Mesendoderm (in vitro differentiated cells): ENCODE measurements around the gene WWC1.

Experiments used
- DNase-seq: peaks from one replicate; pipeline ENCODE4 v3.0.0; 2013
- H2AK5ac ChIP-seq: 2 replicates; pipeline ENCODE4 v1.6.1; 2013; ENCODE audit warnings: low read length, inconsistent platforms
- H2BK120ac ChIP-seq: 2 replicates; pipeline ENCODE4 v1.6.1; 2013; ENCODE audit warnings: low read depth, mild to moderate bottlenecking, low read length, moderate library complexity, mixed read lengths
- H2BK15ac ChIP-seq: replicated peaks from 2 replicates; pipeline ENCODE4 v1.6.1; 2013; ENCODE audit warnings: low read depth, mild to moderate bottlenecking, moderate library complexity
- H2BK5ac ChIP-seq: 2 replicates; pipeline ENCODE4 v1.6.1; 2013; ENCODE audit warnings: low read length, inconsistent platforms
- H3K18ac ChIP-seq: 2 replicates; pipeline ENCODE4 v1.6.1; 2013; ENCODE audit warnings: mild to moderate bottlenecking, low read length, mixed read lengths
- H3K23ac ChIP-seq: one replicate; pipeline ENCODE4 v1.6.1; 2013; ENCODE audit warnings: low read length
- H3K27ac ChIP-seq: 2 replicates; pipeline ENCODE4 v1.5.1; 2013; ENCODE audit warnings: low read depth, mild to moderate bottlenecking, inconsistent platforms, low read length, moderate library complexity
- H3K27me3 ChIP-seq: 2 replicates; pipeline ENCODE4 v1.6.1; 2013; ENCODE audit warnings: low read length, control low read depth, mild to moderate bottlenecking, inconsistent platforms; ENCODE audit not compliant: insufficient read depth, poor library complexity
- H3K36me3 ChIP-seq: 2 replicates; pipeline ENCODE4 v1.6.1; 2013; ENCODE audit warnings: low read length, inconsistent platforms; ENCODE audit not compliant: control insufficient read depth, insufficient read depth
- H3K4ac ChIP-seq: one replicate; pipeline ENCODE4 v1.6.1; 2013; ENCODE audit warnings: low read depth, mild to moderate bottlenecking, low read length, moderate library complexity
- H3K4me1 ChIP-seq: 2 replicates; pipeline ENCODE4 v1.6.1; 2013; ENCODE audit warnings: low read depth, low read length, inconsistent platforms; ENCODE audit not compliant: control insufficient read depth
- H3K4me2 ChIP-seq: 2 replicates; pipeline ENCODE4 v1.6.1; 2013; ENCODE audit warnings: low read length
- H3K4me3 ChIP-seq: 2 replicates; pipeline ENCODE4 v1.5.1; 2013; ENCODE audit warnings: mild to moderate bottlenecking, low read length
- H3K56ac ChIP-seq: one replicate; pipeline ENCODE4 v1.6.1; 2013; ENCODE audit warnings: low read length
- H3K79me1 ChIP-seq: 2 replicates; pipeline ENCODE4 v1.6.1; 2013; ENCODE audit warnings: low read length, inconsistent platforms
- H3K79me2 ChIP-seq: 2 replicates; pipeline ENCODE4 v1.6.1; 2013; ENCODE audit warnings: mild to moderate bottlenecking, low read length; ENCODE audit not compliant: control insufficient read depth, insufficient read depth
- H3K9ac ChIP-seq: 2 replicates; pipeline ENCODE4 v1.6.1; 2013; ENCODE audit warnings: low read length, inconsistent platforms
- H4K5ac ChIP-seq: one replicate; pipeline ENCODE4 v1.6.1; 2013; ENCODE audit warnings: low read length
- H4K8ac ChIP-seq: one replicate; pipeline ENCODE4 v1.6.1; 2013; ENCODE audit warnings: low read depth, mild to moderate bottlenecking, control low read depth, low read length, moderate library complexity
- WGBS: extraction: QIAGEN DNeasy Blood & Tissue Kit; methylation state at CpG from one replicate; pipeline ENCODE4 v1.1.7; 2013; ENCODE audit warnings: low lambda C conversion rate, missing lambda C conversion rate; ENCODE audit not compliant: insufficient coverage; ENCODE audit errors: extremely low coverage; 5-methylcytosine and 5-hydroxymethylcytosine counted together

Gene WWC1

GRCh38 chr5:168446983-168447619, 155.7 kb downstream of the WWC1 start:
- no peak for DNase-seq
- Histone ChIP-seq H3K79me1 (no peaks in the 10 kb centered on the region), H2BK5ac (no peak overlapping the region), H3K27ac (no peak overlapping the region), H3K27me3 (no peaks in the 10 kb centered on the region), H4K8ac (no peak overlapping the region), H3K79me2 (no peaks in the 10 kb centered on the region), H3K36me3 (peaks cover 2% of the 10 kb centered on the region), H4K5ac (no peak overlapping the region), H3K56ac (no peak overlapping the region), H2AK5ac (no peak overlapping the region), H2BK15ac (no peak overlapping the region), H3K18ac (no peak overlapping the region), H3K4ac (no peak overlapping the region), H2BK120ac (no peak overlapping the region), H3K23ac (no peak overlapping the region), H3K4me2 (no peak overlapping the region), H3K9ac (no peak overlapping the region), H3K4me3 (no peak overlapping the region), H3K4me1 (no peaks in the 10 kb centered on the region)
- no CpG with 5 or more reads among the region's 10 CpGs for WGBS

GRCh38 chr5:168447808-168448207, 156.4 kb downstream of the WWC1 start:
- Histone ChIP-seq H3K36me3 (peaks cover 2% of the 10 kb centered on the region), H3K79me1 (no peaks in the 10 kb centered on the region), H3K23ac (no peak overlapping the region), H4K8ac (no peak overlapping the region), H3K9ac (no peak overlapping the region), H3K18ac (no peak overlapping the region), H3K56ac (no peak overlapping the region), H4K5ac (no peak overlapping the region), H3K4ac (no peak overlapping the region), H3K27me3 (no peaks in the 10 kb centered on the region), H3K4me2 (no peak overlapping the region), H2BK120ac (no peak overlapping the region), H2BK15ac (no peak overlapping the region), H2BK5ac (no peak overlapping the region), H3K79me2 (no peaks in the 10 kb centered on the region), H3K4me1 (no peaks in the 10 kb centered on the region), H3K4me3 (no peak overlapping the region), H2AK5ac (no peak overlapping the region), H3K27ac (no peak overlapping the region)
- WGBS = no CpG with 5 or more reads among the region's 4 CpGs
- DNase-seq = no peak

GRCh38 chr5:168449166-168449565, 157.7 kb downstream of the WWC1 start:
- Histone ChIP-seq H2BK5ac (no peak overlapping the region), H3K79me1 (no peaks in the 10 kb centered on the region), H3K79me2 (no peaks in the 10 kb centered on the region), H3K4me1 (no peaks in the 10 kb centered on the region), H4K5ac (no peak overlapping the region), H3K18ac (no peak overlapping the region), H3K36me3 (peaks cover 2% of the 10 kb centered on the region), H3K27me3 (no peaks in the 10 kb centered on the region), H3K4me3 (no peak overlapping the region), H3K27ac (no peak overlapping the region), H3K56ac (no peak overlapping the region), H3K4ac (no peak overlapping the region), H3K4me2 (no peak overlapping the region), H2BK15ac (no peak overlapping the region), H3K9ac (no peak overlapping the region), H3K23ac (no peak overlapping the region), H2BK120ac (no peak overlapping the region), H2AK5ac (no peak overlapping the region), H4K8ac (no peak overlapping the region)
- peak; percentile 11 for DNase-seq
- no CpG with 5 or more reads among the region's 2 CpGs for WGBS

GRCh38 chr5:168451565-168451964, 160.1 kb downstream of the WWC1 start:
- H3K79me2 ChIP-seq = no peaks in the 10 kb centered on the region
- WGBS = no CpG with 5 or more reads among the region's 3 CpGs
- peaks cover 2% of the 10 kb centered on the region for H3K36me3 ChIP-seq
- no peak overlapping the region for H3K18ac ChIP-seq
- no peak overlapping the region for H3K23ac ChIP-seq
- no peak overlapping the region for H3K4me2 ChIP-seq
- no peak overlapping the region for H3K56ac ChIP-seq
- H4K5ac ChIP-seq = no peak overlapping the region
- H3K27me3 ChIP-seq = no peaks in the 10 kb centered on the region
- H3K4me1 ChIP-seq = no peaks in the 10 kb centered on the region
- H2BK15ac ChIP-seq = no peak overlapping the region
- H2BK5ac ChIP-seq = no peak overlapping the region
- no peak overlapping the region for H3K4ac ChIP-seq
- H3K4me3 ChIP-seq = no peak overlapping the region
- no peak for DNase-seq
- no peaks in the 10 kb centered on the region for H3K79me1 ChIP-seq
- no peak overlapping the region for H3K27ac ChIP-seq
- H2AK5ac ChIP-seq = no peak overlapping the region
- H2BK120ac ChIP-seq = no peak overlapping the region
- H3K9ac ChIP-seq = no peak overlapping the region
- no peak overlapping the region for H4K8ac ChIP-seq

- Histone ChIP-seq H3K23ac (no peak overlapping the region), H3K27me3 (no peaks in the 10 kb centered on the region), H3K18ac (no peak overlapping the region), H4K5ac (no peak overlapping the region), H3K4ac (no peak overlapping the region), H2AK5ac (no peak overlapping the region), H3K4me3 (no peak overlapping the region), H3K79me2 (no peaks in the 10 kb centered on the region), H3K27ac (no peak overlapping the region), H3K9ac (no peak overlapping the region), H2BK5ac (no peak overlapping the region), H2BK15ac (no peak overlapping the region), H3K36me3 (peaks cover 1% of the 10 kb centered on the region), H2BK120ac (no peak overlapping the region), H4K8ac (no peak overlapping the region), H3K79me1 (no peaks in the 10 kb centered on the region), H3K4me1 (no peaks in the 10 kb centered on the region), H3K56ac (no peak overlapping the region), H3K4me2 (no peak overlapping the region)
- DNase-seq = no peak
- no CpG with 5 or more reads among the region's 12 CpGs for WGBS
Observed at GRCh38 chr5:168455201-168455600, 163.8 kb downstream of the WWC1 start.

- no CpG with 5 or more reads among the region's 3 CpGs for WGBS
- Histone ChIP-seq H3K79me1 (no peaks in the 10 kb centered on the region), H3K4me2 (no peak overlapping the region), H3K56ac (no peak overlapping the region), H3K79me2 (no peaks in the 10 kb centered on the region), H3K4me1 (no peaks in the 10 kb centered on the region), H3K23ac (no peak overlapping the region), H3K4ac (no peak overlapping the region), H3K36me3 (peaks cover 1% of the 10 kb centered on the region), H3K27me3 (no peaks in the 10 kb centered on the region), H3K18ac (no peak overlapping the region), H2AK5ac (no peak overlapping the region), H2BK15ac (no peak overlapping the region), H2BK120ac (no peak overlapping the region), H3K27ac (no peak overlapping the region), H2BK5ac (no peak overlapping the region), H4K8ac (no peak overlapping the region), H4K5ac (no peak overlapping the region), H3K4me3 (no peak overlapping the region), H3K9ac (no peak overlapping the region)
- DNase-seq = no peak
Observed at GRCh38 chr5:168457542-168457941, 166.1 kb downstream of the WWC1 start.
